22Rv1 (cell line): Measurements from ENCODE around the gene TSPO2.

ENCODE experiments used
- ZFX ChIP-seq: fragments of 450-650 bp; IDR thresholded peaks from 2 replicates; pipeline ENCODE4 v1.6.1; 2017; ENCODE audit warnings: antibody characterized with exemption, borderline replicate concordance
- TF ChIP-seq, protein P1 (sequence below): fragments of 450-650 bp; IDR thresholded peaks from 2 replicates; pipeline ENCODE4 v1.5.1; 2017; ENCODE audit warnings: mild to moderate bottlenecking

DNA sequence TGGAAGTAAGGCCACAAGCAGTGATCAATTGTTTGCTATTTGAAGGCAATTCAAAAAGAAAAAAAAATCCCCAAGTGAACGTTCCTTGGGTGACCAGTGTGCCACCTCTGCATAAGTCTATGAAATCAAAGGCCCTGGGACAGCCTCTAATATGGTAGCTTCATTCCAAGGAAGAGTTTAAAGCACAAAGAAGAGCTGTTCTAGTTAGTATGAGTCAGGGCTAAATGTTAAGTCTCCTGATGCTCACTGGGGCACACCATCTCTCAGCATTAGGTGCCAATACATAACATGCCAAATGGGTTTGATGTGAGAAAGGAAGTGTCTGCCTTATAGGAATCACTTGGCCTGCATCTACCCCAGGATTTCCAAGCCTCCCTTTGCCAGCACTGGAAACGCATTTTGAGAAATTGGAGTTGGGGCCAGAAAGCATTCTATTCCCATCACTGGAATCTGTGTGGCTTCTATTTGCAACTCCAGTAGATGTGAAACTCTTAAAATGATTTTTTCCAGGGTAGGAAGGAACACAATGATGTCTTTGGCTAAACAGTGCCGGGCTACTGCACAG lies 16.2 kb upstream of the TSPO2 start:
- TF ChIP-seq, protein P1, sequence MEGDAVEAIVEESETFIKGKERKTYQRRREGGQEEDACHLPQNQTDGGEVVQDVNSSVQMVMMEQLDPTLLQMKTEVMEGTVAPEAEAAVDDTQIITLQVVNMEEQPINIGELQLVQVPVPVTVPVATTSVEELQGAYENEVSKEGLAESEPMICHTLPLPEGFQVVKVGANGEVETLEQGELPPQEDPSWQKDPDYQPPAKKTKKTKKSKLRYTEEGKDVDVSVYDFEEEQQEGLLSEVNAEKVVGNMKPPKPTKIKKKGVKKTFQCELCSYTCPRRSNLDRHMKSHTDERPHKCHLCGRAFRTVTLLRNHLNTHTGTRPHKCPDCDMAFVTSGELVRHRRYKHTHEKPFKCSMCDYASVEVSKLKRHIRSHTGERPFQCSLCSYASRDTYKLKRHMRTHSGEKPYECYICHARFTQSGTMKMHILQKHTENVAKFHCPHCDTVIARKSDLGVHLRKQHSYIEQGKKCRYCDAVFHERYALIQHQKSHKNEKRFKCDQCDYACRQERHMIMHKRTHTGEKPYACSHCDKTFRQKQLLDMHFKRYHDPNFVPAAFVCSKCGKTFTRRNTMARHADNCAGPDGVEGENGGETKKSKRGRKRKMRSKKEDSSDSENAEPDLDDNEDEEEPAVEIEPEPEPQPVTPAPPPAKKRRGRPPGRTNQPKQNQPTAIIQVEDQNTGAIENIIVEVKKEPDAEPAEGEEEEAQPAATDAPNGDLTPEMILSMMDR = no peak
- no peak for TF ChIP-seq ZFX
